NCI-H226 (cell line): ENCODE measurements around the gene SLC38A8.

ENCODE experiments used
- DNase-seq: peaks from one replicate; pipeline ENCODE4 v3.0.0-alpha.2; 2015

SLC38A8 gene

DNA sequence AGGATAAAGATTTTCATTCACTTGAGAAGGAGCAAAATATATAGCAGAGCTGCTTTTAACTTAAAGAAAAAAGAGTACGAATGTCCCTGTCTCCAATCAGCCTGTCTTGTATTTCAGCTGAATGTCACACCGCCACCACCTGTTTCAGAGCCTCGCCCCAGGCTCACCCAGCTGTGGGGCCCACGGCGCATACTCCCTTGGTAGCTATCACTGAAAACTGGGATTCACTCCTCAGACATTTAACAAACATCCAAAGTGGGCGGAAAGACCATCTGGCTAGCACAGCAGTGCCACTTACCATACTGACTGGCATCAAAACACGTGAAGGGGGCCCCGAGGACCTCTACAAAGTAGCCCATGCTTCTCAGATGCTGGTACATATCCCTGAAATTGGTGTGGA is 25.4 kb upstream of the SLC38A8 start:
- no peak for DNase-seq

DNA sequence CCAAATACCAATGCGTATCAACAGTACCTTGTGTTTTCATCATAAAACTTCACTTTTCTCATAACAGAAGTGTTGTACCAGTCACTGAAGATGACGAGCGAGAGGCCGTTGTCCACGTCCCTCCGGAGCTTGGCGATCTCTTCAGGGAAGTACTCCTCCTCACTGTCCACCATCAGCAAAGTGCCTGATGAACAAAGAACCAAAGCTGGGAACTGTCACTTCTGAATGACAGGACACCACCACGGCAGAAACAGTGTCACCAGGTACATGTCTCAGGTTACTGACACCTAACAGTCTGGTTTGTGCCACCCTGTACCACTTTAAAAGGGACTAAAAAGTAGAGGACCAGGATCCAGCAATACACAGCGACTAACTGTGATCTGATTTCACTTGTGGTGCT is 25.0 kb upstream of the SLC38A8 start:
- no peak for DNase-seq

DNA sequence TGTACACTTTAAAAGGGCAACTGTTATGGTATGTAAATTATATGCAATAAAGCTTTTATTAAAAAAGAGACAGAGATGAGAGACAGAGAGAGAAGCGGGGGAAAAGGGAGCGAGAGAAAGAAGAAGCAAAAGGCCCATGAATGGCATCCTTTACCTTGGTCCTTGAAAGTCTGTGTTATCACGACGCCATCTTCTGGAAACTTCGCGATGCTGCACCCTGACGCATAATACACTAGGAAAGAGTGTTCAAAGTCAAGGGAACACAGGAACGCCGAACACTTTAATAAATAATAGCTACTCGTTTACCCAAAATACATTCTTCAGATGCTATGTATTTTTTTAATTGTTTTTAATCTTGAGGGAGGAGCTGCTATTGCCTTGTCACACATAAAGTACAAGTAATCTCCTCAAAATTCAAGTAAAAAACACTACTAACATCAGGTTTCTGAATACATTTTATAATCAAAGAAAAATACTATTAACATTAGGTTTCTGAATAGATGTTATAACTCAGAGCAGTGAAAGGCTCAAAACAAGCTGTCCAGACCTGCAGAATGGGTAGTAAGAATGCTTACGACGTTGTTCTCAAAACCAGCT is 23.0 kb upstream of the SLC38A8 start:
- peak; percentile 31 for DNase-seq

DNA sequence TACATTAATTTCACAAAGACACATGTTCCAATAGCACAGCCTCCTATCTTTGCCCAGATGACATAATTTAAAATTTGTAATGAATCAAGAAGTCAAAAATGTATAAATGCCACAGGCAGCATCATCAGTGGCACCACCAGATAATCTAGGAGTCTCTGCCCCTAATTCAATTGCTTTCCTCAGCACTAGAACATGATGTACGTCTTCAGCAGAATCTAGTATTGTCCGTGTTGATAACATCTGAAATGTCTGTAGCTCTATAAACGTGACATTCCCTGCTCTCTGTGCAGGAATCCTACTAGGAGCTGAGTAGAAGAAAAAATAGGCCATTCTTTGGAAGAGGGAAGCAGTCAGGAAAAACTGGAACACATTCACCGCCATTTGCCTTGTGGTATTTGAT is 21.4 kb upstream of the SLC38A8 start:
- no peak for DNase-seq

DNA sequence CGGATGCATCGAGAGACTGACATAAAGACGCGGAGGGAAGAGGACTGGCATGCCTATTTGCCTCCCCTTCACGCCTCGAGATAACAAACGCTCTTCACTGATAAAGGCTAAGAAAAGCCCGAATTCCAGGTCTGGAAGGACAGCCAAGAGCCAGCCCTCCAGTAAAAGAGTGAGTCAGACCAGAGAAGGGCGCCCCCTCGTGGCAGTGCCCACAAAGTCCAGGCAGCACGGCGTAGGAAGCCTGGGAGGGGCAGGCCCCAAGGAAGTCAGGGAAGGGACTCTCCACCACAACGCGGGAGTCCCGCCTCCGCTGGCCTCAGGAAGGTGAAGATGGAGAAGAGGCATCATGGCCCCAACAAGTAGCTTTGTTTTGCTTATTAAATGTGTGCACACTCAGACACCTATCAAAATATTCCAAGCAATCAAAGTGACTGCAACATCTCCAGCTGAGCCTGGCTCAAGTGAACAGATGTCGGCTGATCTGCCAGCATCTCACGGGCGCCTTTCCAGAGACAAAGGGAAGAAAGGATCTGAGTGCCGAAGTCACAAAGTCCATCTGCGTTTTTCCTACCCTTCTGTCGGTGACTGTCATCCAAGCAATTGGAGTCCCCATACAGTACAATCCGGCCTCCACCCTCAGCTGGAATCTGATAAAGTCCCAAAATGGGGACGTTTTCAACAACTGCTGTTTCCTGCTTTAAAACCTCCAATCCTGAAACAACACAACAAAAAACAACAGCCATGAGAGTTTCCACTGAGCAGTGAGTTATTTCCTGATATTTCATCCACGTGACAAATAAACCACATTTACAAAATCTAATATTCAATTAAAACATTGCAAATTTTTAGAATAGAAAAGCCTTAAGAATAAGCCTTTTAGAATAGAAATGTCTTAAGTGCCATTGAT is 20.4 kb upstream of the SLC38A8 start:
- DNase-seq, result peak; percentile 87

DNA sequence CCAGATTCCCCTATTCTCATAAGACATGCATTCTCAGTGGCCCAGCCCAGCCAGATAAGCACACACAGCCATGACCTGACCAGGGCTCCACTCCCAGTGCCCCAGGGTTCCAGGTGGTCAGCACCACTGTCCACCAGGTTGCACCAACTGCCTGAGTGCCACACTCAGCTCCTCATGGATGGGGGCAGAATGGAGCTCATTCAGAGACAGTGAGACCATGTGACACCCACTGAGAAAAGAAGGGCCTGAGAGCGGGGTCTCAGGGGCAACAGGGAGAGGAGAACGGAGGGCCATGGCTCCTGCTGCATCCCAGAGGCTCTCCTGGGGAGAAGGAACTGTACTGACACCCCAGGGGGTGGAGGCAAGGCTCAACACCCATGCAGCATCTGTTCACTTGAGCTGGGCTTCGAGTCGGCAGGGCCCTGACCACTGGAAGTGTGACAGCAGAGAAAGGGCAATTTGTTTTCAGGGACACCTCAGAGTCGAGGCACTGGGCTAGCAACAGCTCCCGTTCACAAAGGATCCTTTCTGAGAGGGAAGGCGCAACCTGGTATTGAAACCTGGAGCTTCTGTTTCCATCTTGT is 18.7 kb upstream of the SLC38A8 start:
- DNase-seq, result no peak

DNA sequence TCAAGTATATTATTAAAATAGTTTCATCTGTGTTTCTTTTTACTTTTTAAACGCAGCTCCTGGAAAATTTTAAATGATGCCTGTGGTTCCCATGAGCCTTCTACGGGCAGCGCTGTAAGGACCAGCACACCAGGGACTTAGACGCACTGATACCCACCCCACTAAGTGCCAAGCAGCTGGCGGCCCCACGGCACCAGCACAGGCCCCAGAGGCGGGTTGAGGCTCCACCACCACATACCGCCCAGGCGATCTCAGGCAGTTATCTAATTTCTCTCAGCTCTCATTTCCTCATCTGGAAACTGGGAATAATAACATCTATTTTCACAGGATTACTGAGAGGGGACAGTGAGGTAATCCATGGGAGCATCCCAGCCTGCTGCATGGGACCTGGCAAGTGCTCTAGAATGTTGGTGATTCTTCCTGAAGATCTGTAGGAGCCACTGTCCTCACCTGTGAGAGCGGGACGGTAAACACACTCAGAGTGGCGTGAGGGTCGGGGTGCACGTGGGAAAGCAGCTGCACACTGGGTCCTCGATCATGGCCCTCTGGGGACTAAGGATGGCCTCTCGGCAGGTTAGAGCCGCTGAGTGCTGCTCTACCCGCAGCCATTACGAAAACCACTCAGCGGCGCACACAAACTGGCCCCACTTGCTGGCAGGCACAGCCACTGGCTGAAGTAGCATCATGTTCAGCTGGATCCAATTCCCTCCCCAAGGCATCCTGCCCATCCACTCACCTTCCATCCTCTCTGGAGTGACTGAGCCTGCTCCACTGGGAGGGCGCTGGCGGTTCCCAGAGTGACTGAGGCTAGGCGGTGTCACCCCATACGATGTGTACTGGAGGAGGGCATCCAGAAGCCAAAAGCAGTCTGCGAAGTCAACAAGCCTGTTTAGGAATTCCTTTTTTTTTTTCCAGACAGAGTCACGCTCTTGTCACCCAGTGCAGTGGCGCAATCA is 17.6 kb upstream of the SLC38A8 start:
- DNase-seq, result no peak

DNA sequence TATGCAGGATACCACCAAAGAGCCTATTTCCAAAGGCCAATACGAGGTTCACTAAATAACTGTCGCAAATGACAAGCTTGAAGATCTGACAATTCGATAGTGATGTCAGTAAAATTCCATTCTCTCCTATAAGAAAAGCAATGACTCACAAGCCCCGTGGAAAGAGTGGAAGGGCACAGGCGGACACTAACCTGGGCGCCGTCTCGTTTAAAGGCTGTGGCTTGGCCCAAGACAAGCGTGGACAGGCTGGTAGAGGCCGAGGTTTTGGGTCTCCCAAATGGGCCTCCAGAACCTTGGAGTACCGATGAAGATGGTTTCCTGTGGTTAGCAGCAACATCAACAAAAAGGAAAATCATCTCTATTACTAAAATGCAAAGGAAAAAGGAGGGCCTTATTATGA is 16.5 kb upstream of the SLC38A8 start:
- no peak for DNase-seq

DNA sequence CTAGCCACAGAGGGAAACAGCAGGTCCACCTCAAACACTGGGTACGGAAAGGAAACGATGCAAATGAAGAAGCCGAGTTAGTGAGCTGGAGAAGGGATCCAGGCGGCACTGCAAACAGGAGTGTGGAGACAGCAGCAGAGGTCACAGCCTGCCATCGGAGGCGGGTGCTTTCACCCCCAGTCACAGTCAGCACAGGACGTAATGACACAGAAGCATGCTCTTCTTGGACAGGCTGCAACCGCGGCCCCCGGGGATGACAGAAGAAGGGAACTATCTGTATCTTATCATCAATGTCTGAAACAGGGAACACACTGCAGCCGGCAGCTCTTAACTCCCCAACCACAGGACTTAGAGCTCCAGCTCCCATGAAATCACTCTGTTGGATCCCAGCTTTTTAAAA is 16.1 kb upstream of the SLC38A8 start:
- DNase-seq, result no peak

DNA sequence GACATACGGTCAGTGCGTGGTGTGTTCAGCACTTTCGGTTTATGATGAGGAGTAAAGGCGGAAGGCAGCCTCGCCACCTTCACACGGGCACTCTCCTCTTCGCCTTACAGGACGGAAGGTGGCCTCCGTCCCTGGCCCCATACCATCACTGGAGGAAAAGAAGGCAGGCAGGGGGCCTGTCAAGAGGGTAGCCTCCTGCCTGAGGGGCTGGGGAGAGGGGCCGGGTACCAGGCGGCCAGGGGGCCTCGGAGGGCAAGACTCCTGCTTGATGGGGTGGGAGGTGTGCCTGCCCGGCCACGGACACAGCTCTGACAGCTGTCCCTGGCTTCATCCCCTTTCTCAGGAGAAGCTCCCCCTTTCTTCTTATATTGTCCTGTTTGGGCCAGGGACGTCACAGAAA is 15.6 kb upstream of the SLC38A8 start:
- DNase-seq, result no peak

DNA sequence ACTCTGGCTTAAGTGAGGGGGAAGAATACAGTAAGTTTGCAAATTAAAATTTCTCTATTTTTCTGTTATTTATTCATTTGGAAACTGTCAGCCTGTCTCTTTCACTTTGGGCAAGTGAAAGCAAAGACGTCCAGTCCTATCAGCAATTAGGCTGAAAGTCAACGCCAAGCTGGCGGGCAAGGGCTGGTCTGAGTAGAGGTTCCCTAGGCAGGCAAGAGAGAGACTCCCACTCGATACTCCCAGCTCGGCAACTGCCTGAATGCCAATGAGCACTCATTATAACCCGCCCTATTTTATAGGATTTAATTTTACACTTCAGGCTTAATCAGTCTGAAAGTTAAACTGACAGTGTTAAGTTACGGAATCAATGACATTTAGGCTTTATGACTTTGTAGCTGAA is 14.3 kb upstream of the SLC38A8 start:
- no peak for DNase-seq

DNA sequence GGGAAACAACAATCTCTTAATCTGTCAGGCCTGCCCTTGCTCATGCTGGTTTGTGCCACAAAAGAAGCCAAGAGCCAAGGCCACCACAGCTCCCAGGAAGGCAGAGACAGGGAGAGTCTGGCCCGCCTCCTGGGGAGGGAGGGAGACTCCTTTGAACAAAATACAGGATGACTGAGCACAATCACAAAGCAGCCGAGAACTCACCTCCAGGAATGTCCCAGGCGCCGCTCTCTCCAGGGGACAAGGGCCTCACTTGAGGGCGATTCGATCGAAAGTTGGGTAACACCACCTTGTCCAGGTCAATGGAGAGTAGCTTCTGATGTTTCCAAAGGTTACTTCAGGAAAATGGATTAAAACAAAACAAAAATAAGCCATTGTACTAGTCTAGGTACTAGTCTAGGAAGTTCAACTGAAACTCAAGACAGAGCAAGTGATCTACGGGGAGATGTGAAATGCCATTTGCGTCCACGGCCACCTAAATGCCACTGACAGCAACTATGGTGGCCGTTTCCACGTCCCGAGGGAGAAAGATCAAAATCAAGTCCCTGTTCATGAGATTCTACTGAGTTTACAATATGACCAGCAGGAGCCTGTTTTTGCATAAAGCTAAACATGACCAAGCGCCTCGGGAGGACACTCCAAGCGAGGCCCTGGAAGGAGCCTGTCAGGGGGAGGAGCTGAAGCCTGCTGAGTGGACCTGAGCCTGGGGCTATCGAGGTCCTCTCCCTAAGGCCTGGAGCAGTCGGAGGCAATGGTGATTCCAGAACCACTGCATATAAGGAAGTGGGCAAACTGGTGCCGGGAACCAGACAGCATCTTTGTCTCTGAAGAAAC is 13.4 kb upstream of the SLC38A8 start:
- no peak for DNase-seq

DNA sequence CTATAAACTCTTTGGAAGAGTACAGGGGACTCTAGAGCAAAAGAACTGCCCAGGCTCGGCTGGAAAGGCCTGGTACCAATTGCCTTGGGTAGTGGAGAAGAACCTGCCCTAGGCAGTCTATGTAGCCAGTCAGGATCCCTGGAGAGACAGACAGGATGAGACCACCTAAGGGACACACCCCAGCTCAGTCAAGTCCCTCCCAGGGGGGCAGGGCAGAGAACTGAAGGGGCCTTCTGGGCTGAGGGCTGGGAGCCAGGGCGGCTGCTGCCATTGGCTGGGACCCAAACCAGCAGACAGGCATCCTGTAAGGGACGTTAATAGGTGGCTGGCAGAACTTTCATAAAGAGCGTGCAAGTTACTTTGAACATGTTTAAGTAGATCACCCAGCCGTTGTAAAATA is 12.8 kb upstream of the SLC38A8 start:
- no peak for DNase-seq

DNA sequence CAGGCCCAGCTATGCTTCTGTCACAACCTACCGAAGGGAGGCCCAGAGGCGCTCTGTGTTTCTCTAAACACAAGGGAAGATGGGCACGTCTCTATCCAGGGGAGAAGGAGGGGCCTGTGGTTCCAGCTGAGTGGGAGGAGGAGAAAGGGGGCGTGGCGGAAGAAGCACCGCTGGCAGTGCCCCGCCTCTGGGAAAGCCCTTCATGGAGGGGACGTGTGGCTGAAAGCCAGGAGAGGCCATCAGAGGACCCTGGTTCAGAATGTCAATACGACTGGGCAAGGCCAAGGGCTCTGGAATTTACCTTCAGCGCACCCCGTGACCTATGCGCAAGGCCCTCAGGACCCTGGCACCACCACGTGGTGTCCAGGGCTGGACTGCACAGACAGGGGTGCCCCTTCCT is 12.3 kb upstream of the SLC38A8 start:
- no peak for DNase-seq

DNA sequence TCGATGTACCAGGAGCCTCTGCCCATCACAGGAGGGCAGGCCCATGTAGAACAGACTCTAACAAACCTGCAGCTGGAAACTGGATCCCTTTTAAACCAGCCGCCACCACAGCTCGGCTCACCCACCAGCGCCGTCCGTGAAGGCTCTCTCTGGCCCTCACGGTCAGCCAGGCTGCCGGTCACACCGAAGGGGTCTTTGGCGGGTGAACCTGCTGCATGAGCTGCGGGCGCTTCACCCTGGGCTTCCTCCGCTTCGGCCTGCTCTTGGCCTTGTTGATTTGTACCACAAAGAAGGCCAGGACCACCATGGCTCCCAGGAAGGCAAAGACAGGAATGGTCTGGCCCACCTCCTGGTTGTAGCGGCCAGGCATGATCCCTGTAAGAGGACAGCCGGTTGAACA is 11.7 kb upstream of the SLC38A8 start:
- no peak for DNase-seq

DNA sequence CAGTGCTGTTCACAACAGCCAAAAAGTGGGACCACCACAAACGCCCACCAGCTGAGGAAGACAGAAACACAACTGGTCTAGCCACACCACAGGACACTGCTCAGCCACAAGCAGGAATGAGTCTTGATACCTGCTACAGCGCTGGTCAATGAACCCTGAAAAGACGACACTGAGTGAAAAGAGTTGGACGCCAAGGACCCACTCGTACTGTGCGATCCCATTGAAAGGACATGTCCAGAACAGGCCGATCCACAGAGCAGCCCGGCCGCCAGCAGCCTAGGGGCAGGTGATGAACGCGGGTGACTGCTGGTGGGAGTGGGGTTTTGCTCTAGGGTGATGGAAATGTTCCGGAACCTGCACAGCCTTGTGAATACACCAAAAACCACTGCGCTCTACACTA is 10.6 kb upstream of the SLC38A8 start:
- DNase-seq, result no peak

DNA sequence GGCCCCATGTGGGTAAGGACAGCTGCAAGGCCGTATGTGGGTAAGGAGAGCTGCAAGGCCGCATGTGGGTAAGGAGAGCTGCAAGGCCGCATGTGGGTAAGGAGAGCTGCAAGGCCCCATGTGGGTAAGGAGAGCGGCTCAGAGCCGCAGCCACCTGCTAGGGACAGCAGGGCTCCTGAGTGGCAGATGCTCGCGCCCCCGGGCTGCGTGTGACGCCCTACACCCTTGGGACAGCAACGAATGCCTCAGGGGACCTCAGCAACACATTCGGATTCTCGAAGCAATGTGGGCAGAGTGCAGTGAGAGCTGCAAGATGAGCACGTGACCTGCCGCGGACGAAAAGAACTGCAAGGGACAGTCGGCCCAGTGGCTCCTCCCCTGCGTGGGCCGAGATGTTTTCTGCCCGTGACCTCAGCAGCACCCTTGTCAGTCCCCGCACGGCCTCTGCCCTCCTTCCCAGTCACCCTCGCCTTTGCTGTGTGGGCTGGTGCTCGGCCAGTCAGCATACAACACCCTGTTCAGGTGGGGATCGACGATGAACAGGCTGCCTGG is 9.6 kb upstream of the SLC38A8 start:
- DNase-seq, result no peak

DNA sequence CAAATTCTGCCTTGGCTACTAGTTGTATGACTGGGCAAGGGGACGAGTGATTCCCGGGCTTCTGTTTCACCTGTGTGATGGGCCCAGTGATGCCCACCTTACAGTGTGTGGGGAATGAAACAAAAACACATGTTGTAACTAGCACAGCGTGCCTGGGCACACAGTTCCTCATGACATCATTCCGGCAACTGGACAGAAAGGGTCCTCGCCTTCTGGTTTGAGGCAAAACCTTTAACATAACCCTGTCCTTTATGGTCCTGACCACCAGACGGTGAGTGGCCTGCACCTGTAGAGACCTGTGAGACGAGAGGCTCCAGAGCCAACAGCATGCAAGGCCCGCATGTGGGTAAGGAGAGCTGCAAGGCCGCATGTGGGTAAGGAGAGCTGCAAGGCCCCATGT is 7.7 kb upstream of the SLC38A8 start:
- DNase-seq, result no peak

DNA sequence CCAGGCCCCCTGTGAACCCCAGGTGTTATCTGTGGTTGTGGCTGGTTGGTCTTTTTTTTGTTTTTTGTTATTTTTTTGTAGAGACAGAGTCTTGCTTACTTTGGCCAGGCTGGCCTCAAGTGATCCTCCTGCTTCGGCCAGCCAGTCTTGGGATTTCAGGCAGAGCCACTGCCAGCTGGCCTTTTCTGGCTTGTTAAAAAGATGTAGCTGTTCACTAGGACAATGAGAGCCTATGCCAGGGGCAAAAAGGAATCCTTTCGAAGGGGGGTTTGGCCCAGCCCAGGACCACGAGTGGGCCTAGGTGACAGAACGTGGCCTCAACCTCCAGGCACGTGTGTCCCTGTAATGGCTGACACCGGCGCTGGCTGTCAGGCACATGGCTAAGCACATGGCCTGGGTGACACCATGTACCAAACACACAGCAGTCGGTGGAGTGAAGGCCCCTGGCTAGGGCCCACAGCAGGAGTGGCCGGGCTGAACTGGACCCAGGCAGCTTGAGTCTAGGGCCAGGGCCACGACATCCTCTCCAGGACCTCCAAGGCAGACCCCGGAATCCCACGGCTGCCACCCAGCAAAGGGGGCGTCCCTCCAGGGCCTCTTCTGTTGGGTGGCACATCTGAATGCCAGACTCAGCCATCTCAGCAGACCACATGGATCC is 6.9 kb upstream of the SLC38A8 start:
- DNase-seq, result no peak

DNA sequence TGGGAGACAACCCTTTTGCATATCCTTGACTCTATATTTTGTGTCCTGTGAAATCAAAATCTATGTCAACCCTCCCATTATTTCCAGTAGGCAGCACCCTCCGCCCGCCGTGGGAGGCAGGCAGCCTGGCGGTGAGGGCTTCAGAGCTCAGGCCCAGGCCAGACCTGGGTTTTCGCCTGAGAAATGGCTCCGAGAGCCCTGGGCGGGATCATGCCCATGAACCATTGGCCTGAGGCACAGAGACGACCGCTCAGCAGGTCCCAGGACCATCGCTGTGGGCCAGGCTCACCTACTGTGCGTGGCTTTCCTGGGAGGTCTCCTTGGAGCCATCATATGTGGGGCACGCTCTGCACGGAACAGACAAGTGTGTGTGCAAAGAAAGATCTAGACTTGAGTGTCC is 6.3 kb upstream of the SLC38A8 start:
- no peak for DNase-seq

DNA sequence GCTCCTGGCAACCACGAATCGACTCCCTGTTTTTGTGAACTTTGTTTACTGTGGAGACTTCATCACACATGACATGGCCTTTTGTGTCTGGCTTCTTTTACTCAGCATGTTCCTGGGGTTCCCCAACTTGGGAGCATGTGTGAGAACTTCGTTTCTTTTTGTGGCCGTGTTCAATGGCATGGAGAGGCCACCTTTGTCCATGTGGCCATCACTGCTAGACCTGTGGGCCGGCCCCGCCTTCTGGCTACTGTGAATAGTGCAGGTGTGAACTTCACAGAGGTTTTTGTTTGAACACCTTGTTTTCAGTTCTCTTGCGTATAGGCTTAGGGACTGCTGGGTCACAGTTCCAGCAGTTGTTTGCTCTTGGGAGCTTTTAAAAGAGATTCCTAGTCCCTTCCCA is 5.7 kb upstream of the SLC38A8 start:
- DNase-seq, result no peak
